Common myeloid progenitor, CD34-positive (primary cell): Measurements from ENCODE around the gene ACSL4.
A peak's percentile ranks its signal among the peaks of the same experiment; 100 is the strongest.

Experiments used
- CTCF ChIA-PET: fragments of 350-600 bp; sonication (Branson Sonifier 250); formaldehyde crosslinking; loops from one replicate; lab custom pipeline; 2021; ENCODE audit warnings: antibody characterized with exemption; lab: Charles Lee
- POLR2A ChIA-PET: fragments of 350-600 bp; sonication (Branson Sonifier 250); formaldehyde crosslinking; loops from one replicate; lab custom pipeline; 2021; ENCODE audit warnings: antibody characterized with exemption; lab: Charles Lee
- DNase-seq, 3 donors: peaks; one replicate each; pipeline versions ENCODE4 v3.0.0 to v3.0.0-alpha.2; 2013
- H3K27ac ChIP-seq, 2 experiments: 1 replicate in 1 of 2; 2 replicates in 1 of 2; pipeline ENCODE4 v1.7.0; 2013; ENCODE audit warnings: inconsistent platforms in 2 of 2, low read length in 2 of 2, mild to moderate bottlenecking in 2 of 2, low read depth in 1 of 2, moderate library complexity in 1 of 2; ENCODE audit not compliant: severe bottlenecking in 2 of 2, insufficient read depth in 1 of 2, poor library complexity in 1 of 2
- H3K27me3 ChIP-seq, 5 experiments: replicated peaks in 2 of 5; 1 replicate in 3 of 5; 2 replicates in 2 of 5; pipeline versions ENCODE4 v1.6.1 to v1.7.0; 2013; ENCODE audit warnings: low read length in 4 of 5, mild to moderate bottlenecking in 2 of 5, moderate library complexity in 2 of 5, inconsistent platforms in 1 of 5; ENCODE audit not compliant: insufficient read depth in 5 of 5, control insufficient read depth in 4 of 5
- H3K36me3 ChIP-seq, 4 experiments: 1 replicate in 2 of 4; 2 replicates in 2 of 4; pipeline versions ENCODE4 v1.6.1 to v1.7.0; 2013; ENCODE audit warnings: low read length in 3 of 4, control low read depth in 1 of 4, mild to moderate bottlenecking in 1 of 4; ENCODE audit not compliant: control insufficient read depth in 4 of 4, insufficient read depth in 4 of 4
- H3K4me1 ChIP-seq, 4 experiments: 1 replicate in 3 of 4; 2 replicates in 1 of 4; pipeline versions ENCODE4 v1.6.1 to v1.7.1; 2013; ENCODE audit warnings: low read length in 3 of 4, mild to moderate bottlenecking in 3 of 4, control low read depth in 1 of 4, inconsistent platforms in 1 of 4, moderate library complexity in 1 of 4; ENCODE audit not compliant: control insufficient read depth in 4 of 4, insufficient read depth in 4 of 4; ENCODE audit errors: control extremely low read depth in 1 of 4
- H3K4me3 ChIP-seq, 7 experiments: 1 replicate in 4 of 7; 2 replicates in 3 of 7; pipeline versions ENCODE4 v1.5.1 to v1.7.0; 2013; ENCODE audit warnings: mild to moderate bottlenecking in 7 of 7, low read length in 6 of 7, moderate library complexity in 6 of 7, inconsistent platforms in 2 of 7, low read depth in 2 of 7, control low read depth in 1 of 7; ENCODE audit not compliant: insufficient read depth in 4 of 7, control insufficient read depth in 1 of 7; ENCODE audit errors: extremely low read depth in 1 of 7
- H3K9me3 ChIP-seq, 5 experiments: 1 replicate in 4 of 5; 2 replicates in 1 of 5; pipeline versions ENCODE4 v1.6.1 to v1.7.1; 2013; ENCODE audit warnings: low read length in 4 of 5, mild to moderate bottlenecking in 2 of 5, inconsistent platforms in 1 of 5, low read depth in 1 of 5, moderate library complexity in 1 of 5; ENCODE audit not compliant: control insufficient read depth in 4 of 5, insufficient read depth in 2 of 5; ENCODE audit errors: control extremely low read depth in 1 of 5
- WGBS: methylation state at CpG from one replicate; pipeline ENCODE4 v1.1.5; 2013; ENCODE audit not compliant: insufficient coverage; 5-methylcytosine and 5-hydroxymethylcytosine counted together

ACSL4 gene

DNA sequence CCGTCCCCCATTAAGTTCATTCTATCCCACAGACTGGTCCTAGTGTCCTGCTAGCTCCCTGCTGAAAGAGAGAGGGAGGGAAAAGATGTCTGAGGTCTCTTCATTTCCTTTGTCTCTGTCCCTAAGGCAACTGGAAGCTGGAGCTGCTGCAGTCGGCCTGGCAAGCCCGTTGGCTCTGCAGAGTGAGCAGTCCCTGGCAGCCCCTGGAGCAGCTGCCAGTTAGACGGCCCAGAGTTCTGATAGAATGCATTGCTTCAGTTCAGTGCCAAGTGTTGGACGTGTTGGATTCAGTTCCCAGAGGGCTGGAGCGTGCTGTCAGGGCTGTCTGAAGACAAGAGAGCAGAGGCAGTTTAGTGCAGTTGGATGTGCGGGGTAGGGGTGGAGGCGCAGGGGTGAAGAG lies 109.1 kb downstream of the ACSL4 start:
- 74% methylated on average over 4 of the region's 8 CpGs for WGBS
- Histone ChIP-seq H3K36me3 (no peaks in the 10 kb centered on the region), H3K9me3 (peaks cover 0 to 5% (median 0%) of the 10 kb centered on the region in 5 experiments), H3K4me3 (no peak overlapping the region), H3K27me3 (peaks cover 0 to 10% (median 0%) of the 10 kb centered on the region in 5 experiments), H3K4me1 (peaks cover under 1 to 27% (median 12%) of the 10 kb centered on the region in 4 experiments), H3K27ac (no peak overlapping the region)
- DNase-seq = no peak
- POLR2A ChIA-PET = interaction anchor here (1.1 kb wide), 1 partner anchor 87 kb away, joined by 3 read pairs; the partner anchor contains the start of gene NXT2
- CTCF ChIA-PET = no interaction called here

DNA sequence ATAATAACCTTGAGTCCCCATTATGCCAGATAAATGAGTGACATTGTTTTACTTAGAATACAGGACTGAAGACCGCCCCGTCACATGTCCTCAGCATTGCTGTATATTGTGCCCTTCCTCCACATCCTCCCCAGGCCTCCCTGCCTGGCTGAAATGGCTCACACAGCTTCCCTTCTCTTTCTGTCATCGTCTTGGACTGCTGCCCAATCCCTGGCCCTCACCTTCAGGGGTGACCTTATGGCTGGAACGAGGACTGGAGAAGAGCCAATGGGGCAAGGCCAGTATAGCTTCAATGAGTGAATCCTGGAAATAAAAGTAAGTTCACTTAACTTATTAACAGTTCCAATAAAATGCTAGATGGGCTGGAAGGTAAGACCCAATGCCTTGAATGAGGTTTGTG lies 110.8 kb downstream of the ACSL4 start:
- POLR2A ChIA-PET = no interaction called here
- Histone ChIP-seq H3K36me3 (no peaks in the 10 kb centered on the region), H3K27me3 (peaks cover 0 to 10% (median 0%) of the 10 kb centered on the region in 5 experiments), H3K9me3 (peaks cover 0 to 5% (median 0%) of the 10 kb centered on the region in 5 experiments), H3K27ac (no peak overlapping the region), H3K4me1 (peaks cover 3 to 33% (median 14%) of the 10 kb centered on the region in 4 experiments), H3K4me3 (no peak overlapping the region)
- no CpG with 5 or more reads among the region's 4 CpGs for WGBS
- CTCF ChIA-PET = interaction anchor here (1.3 kb wide), 1 partner anchor 13 kb away, joined by 4 read pairs; no protein-coding TSS in a partner anchor
- DNase-seq = no peak

DNA sequence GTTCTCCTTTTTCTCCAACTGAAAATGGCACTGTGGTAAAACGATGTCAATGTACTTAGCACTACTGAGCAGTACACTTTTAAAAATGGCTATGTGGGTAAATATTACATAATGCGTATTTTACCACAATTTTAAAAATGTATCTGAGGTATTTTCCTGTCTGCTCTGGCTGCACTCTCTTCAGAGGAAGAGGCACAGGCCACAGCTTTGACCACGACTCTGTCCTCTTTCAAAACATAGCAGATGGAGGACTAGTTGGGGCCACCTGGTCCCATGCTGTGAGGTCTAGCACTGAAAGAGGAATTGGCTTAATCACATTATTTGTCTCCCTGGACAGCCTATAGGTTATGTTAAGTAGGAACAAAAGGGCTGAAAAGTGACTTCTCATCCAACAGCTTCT lies 113.3 kb downstream of the ACSL4 start:
- ChIA-PET CTCF (interaction anchor here (1.0 to 1.8 kb wide), 4 partner anchors 12 to 271 kb away, joined by 3 to 7 read pairs (median 4); no protein-coding TSS in a partner anchor), POLR2A (no interaction called here)
- Histone ChIP-seq H3K27ac (no peak overlapping the region), H3K4me1 (peaks cover 3 to 30% (median 14%) of the 10 kb centered on the region in 4 experiments), H3K27me3 (peaks cover 0 to 10% (median 0%) of the 10 kb centered on the region in 5 experiments), H3K36me3 (no peaks in the 10 kb centered on the region), H3K4me3 (no peak overlapping the region), H3K9me3 (peaks cover 0 to 3% (median 0%) of the 10 kb centered on the region in 5 experiments)
- DNase-seq = peak in 2 of 3 donors; percentile 79 to 82
- WGBS = 11% methylated on average over 1 of the region's 3 CpGs

DNA sequence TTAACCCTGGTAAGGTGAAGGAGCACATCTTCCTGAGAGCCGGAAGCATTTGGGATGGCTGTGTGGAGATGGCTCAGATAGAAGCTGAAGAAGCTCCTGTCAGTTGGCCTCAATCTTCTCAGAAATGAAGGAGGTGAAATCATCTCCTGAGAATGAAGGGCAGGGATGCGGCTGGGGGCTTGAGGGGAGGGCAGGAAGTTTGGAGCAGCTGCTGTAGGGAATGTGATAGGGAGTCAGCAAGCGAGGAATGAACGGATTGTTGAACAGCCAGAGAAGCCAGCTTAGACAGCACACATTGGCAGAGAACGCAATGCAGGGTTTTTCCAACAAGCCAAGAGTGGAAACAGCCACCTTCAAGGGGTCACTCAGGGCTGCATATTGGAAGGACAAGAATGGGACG lies 118.1 kb downstream of the ACSL4 start:
- no peak for DNase-seq
- CTCF ChIA-PET = no interaction called here
- Histone ChIP-seq H3K9me3 (no peaks in the 10 kb centered on the region), H3K27ac (no peak overlapping the region), H3K4me3 (no peak overlapping the region), H3K36me3 (no peaks in the 10 kb centered on the region), H3K27me3 (no peaks in the 10 kb centered on the region), H3K4me1 (peaks cover 3 to 15% (median 6%) of the 10 kb centered on the region in 4 experiments)
- POLR2A ChIA-PET = no interaction called here
- 89% methylated on average over 5 of the region's 6 CpGs for WGBS

DNA sequence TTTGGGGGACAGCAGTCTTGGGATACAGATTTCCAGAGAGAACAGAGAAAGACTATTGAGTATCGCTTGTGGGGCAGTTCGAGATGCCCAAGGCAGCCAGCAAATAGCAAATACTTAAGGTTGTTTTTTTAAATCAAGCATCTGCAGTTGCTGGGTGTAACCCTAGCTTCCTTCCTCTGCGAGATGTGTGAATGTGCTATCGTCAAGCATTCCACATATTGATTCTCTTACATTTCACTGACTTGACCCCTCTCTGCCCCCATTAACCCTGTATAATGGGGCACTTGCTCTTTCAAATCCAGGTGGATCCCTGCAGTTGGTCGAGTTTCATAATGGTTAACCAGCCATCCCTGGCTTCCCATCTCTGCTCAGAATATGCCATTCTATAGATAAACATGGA lies 131.6 kb downstream of the ACSL4 start:
- WGBS = 46% methylated on average over 3 of the region's 5 CpGs
- ChIA-PET CTCF (no interaction called here), POLR2A (no interaction called here)
- H3K27ac ChIP-seq = no peak overlapping the region
- no peaks in the 10 kb centered on the region for H3K36me3 ChIP-seq
- H3K9me3 ChIP-seq = no peaks in the 10 kb centered on the region
- H3K4me3 ChIP-seq = no peak overlapping the region
- no peak for DNase-seq
- H3K4me1 ChIP-seq = peaks cover 0 to 11% (median 5%) of the 10 kb centered on the region in 4 experiments
- H3K27me3 ChIP-seq = peaks cover 0 to 12% (median 2%) of the 10 kb centered on the region in 5 experiments

DNA sequence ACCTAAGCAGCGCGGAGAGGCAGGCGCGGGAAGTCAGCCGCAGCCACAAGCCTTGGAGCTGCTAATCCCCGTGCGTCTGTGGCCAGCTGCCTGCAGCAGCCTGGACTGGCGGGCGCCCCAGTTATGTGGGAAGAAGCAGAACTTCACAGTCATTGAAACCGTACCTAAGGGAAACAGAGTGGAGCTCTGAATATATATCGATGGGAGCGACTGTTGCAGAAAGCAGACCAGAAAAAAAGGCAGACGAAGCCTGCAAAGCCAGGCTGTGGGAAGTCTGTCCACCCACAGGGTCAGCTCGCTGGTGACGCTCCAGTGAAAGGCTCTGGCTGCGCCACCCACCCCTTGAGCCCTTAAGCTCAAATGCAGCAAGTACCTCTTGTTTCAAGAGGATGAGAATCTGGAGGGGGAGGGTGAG lies 132.8 kb downstream of the ACSL4 start:
- DNase-seq = peak; percentile 6 to 42 (median 40)
- Histone ChIP-seq H3K27ac (no peak overlapping the region), H3K4me3 (no peak overlapping the region), H3K9me3 (no peaks in the 10 kb centered on the region), H3K27me3 (peaks cover 0 to 12% (median 2%) of the 10 kb centered on the region in 5 experiments), H3K4me1 (peaks cover 0 to 11% (median 5%) of the 10 kb centered on the region in 4 experiments), H3K36me3 (no peaks in the 10 kb centered on the region)
- ChIA-PET POLR2A (no interaction called here), CTCF (interaction anchor here (0.8 kb wide), 1 partner anchor 21 kb away, joined by 3 read pairs; no protein-coding TSS in a partner anchor)
- 20% methylated on average over 11 of the region's 16 CpGs for WGBS

DNA sequence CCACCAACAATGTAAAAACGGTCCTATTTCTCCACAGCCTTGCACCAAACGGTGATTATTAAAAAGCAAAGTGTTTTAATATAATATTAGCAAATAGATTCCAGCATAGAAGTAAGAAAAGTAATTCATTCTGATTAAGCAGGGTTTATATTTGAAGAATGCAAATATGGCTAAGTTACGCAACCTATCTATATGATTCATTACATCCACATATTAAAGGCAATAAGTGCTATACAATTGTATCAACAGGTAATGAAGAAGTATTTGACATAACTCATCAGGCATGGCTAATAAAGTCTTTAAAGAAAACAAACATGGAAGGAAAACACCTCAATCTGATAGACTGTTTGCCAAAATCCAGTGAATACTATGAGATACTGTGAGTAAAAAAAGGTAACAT lies 137.0 kb downstream of the ACSL4 start:
- H3K27ac ChIP-seq = no peak overlapping the region
- peaks cover 0 to 8% (median 2%) of the 10 kb centered on the region in 4 experiments for H3K4me1 ChIP-seq
- POLR2A ChIA-PET = no interaction called here
- H3K4me3 ChIP-seq = no peak overlapping the region
- peaks cover 0 to 12% (median 2%) of the 10 kb centered on the region in 5 experiments for H3K27me3 ChIP-seq
- no peaks in the 10 kb centered on the region for H3K9me3 ChIP-seq
- H3K36me3 ChIP-seq = no peaks in the 10 kb centered on the region
- WGBS = no CpG with 5 or more reads among the region's 3 CpGs
- no peak for DNase-seq
- CTCF ChIA-PET = no interaction called here
